Activated naive CD8-positive, alpha-beta T cell treated with anti-CD3 and anti-CD28 coated beads, Interleukin-2, amount 10 ng/mL, durations not matched to agents 7 days and 5 days (primary cell): ENCODE results near the gene GALNT2. TPM values are rescaled to one million over a fixed set of nuclear protein-coding genes. Genes with fewer than 3 reads are reported as not detected.

Experiments used
- ATAC-seq: fragments of 150-1000 bp; cut with Tn5 transposase; one replicate; pipeline ENCODE4 v1.10.0; 2021; ENCODE audit warnings: low read depth, moderate library complexity
- POLR2A ChIA-PET: fragments of 350-600 bp; sonication (Branson Sonifier 250); formaldehyde crosslinking; loops from one replicate; lab custom pipeline; 2021; ENCODE audit warnings: antibody characterized with exemption; lab: Charles Lee
- DNase-seq: peaks from one replicate; pipeline ENCODE4 v3.0.0; 2021
- H3K27ac Mint-ChIP-seq: one replicate; pipeline ENCODE4 v1.8.0; 2022; ENCODE audit warnings: mild to moderate bottlenecking, mixed read lengths
- H3K27me3 Mint-ChIP-seq: one replicate; pipeline ENCODE4 v1.8.0; 2022; ENCODE audit warnings: mild to moderate bottlenecking, moderate library complexity, mixed read lengths
- H3K36me3 Mint-ChIP-seq: one replicate; pipeline ENCODE4 v1.8.0; 2021; ENCODE audit warnings: mild to moderate bottlenecking, mixed read lengths
- H3K4me1 Mint-ChIP-seq: one replicate; pipeline ENCODE4 v1.8.0; 2021; ENCODE audit warnings: mixed read lengths
- H3K4me3 Mint-ChIP-seq: one replicate; pipeline ENCODE4 v1.8.0; 2022; ENCODE audit warnings: mild to moderate bottlenecking, moderate library complexity, mixed read lengths
- H3K9me3 Mint-ChIP-seq: one replicate; pipeline ENCODE4 v1.8.0; 2021; ENCODE audit warnings: mixed read lengths
- total RNA-seq, 2 experiments: library from RNA; stranded (reverse); gene quantifications; one replicate each; pipeline ENCODE4 v1.2.3, GENCODE V29; 2021

The GALNT2 gene
- total RNA-seq, 2 experiments from 2014 or later, result 25.3 to 29.0 TPM

- H3K27ac Mint-ChIP-seq, result no peak overlapping the region
- no peaks in the 10 kb centered on the region for H3K27me3 Mint-ChIP-seq
- no peak for ATAC-seq
- H3K36me3 Mint-ChIP-seq, result no peaks in the 10 kb centered on the region
- no peak overlapping the region for H3K4me3 Mint-ChIP-seq
- H3K9me3 Mint-ChIP-seq, result no peaks in the 10 kb centered on the region
- POLR2A ChIA-PET, result no interaction called here
- no peaks in the 10 kb centered on the region for H3K4me1 Mint-ChIP-seq
- no peak for DNase-seq
Measured at GRCh38 chr1:230321341-230321740, 254.3 kb downstream of the GALNT2 start.

- POLR2A ChIA-PET, result no interaction called here
- no peak overlapping the region for H3K27ac Mint-ChIP-seq
- H3K4me3 Mint-ChIP-seq, result no peak overlapping the region
- no peaks in the 10 kb centered on the region for H3K36me3 Mint-ChIP-seq
- no peaks in the 10 kb centered on the region for H3K27me3 Mint-ChIP-seq
- no peaks in the 10 kb centered on the region for H3K9me3 Mint-ChIP-seq
- ATAC-seq, result no peak
- DNase-seq, result no peak
- no peaks in the 10 kb centered on the region for H3K4me1 Mint-ChIP-seq
Measured at GRCh38 chr1:230321741-230322420, 254.8 kb downstream of the GALNT2 start.

- DNase-seq, result no peak
- no peaks in the 10 kb centered on the region for H3K36me3 Mint-ChIP-seq
- H3K4me3 Mint-ChIP-seq, result no peak overlapping the region
- H3K9me3 Mint-ChIP-seq, result no peaks in the 10 kb centered on the region
- H3K27ac Mint-ChIP-seq, result no peak overlapping the region
- no peaks in the 10 kb centered on the region for H3K27me3 Mint-ChIP-seq
- POLR2A ChIA-PET, result no interaction called here
- ATAC-seq, result no peak
- H3K4me1 Mint-ChIP-seq, result no peaks in the 10 kb centered on the region
Measured at GRCh38 chr1:230322421-230322756, 255.4 kb downstream of the GALNT2 start.

GRCh38 chr1:230322967-230323547 is 256.0 kb downstream of the GALNT2 start:
- H3K27ac Mint-ChIP-seq, result no peak overlapping the region
- no peaks in the 10 kb centered on the region for H3K27me3 Mint-ChIP-seq
- POLR2A ChIA-PET, result no interaction called here
- no peaks in the 10 kb centered on the region for H3K4me1 Mint-ChIP-seq
- H3K36me3 Mint-ChIP-seq, result no peaks in the 10 kb centered on the region
- DNase-seq (no peak), ATAC-seq (no peak)
- H3K4me3 Mint-ChIP-seq, result no peak overlapping the region
- no peaks in the 10 kb centered on the region for H3K9me3 Mint-ChIP-seq

- no peaks in the 10 kb centered on the region for H3K27me3 Mint-ChIP-seq
- H3K27ac Mint-ChIP-seq, result no peak overlapping the region
- ATAC-seq, result no peak
- H3K4me3 Mint-ChIP-seq, result no peak overlapping the region
- H3K36me3 Mint-ChIP-seq, result no peaks in the 10 kb centered on the region
- DNase-seq, result no peak
- no peaks in the 10 kb centered on the region for H3K9me3 Mint-ChIP-seq
- H3K4me1 Mint-ChIP-seq, result no peaks in the 10 kb centered on the region
- POLR2A ChIA-PET, result no interaction called here
Measured at GRCh38 chr1:230323686-230324085, 256.6 kb downstream of the GALNT2 start.

- Mint-ChIP-seq H3K27me3 (peaks cover 3% of the 10 kb centered on the region), H3K27ac (no peak overlapping the region), H3K4me3 (no peak overlapping the region)
Measured at GRCh38 chr1:230326971-230327891, 260.2 kb downstream of the GALNT2 start.

GRCh38 chr1:230327892-230328284 is 260.9 kb downstream of the GALNT2 start:
- Mint-ChIP-seq H3K27ac (no peak overlapping the region), H3K27me3 (peaks cover 3% of the 10 kb centered on the region), H3K36me3 (no peaks in the 10 kb centered on the region), H3K9me3 (no peaks in the 10 kb centered on the region), H3K4me1 (no peaks in the 10 kb centered on the region), H3K4me3 (no peak overlapping the region)
- no peak for ATAC-seq
- DNase-seq, result no peak
- POLR2A ChIA-PET, result no interaction called here

More at GRCh38 chr1:230326971-230327891, 260.2 kb downstream of the GALNT2 start:
- DNase-seq (no peak), ATAC-seq (no peak)
- H3K36me3 Mint-ChIP-seq, result no peaks in the 10 kb centered on the region
- H3K9me3 Mint-ChIP-seq, result no peaks in the 10 kb centered on the region
- POLR2A ChIA-PET, result no interaction called here
- no peaks in the 10 kb centered on the region for H3K4me1 Mint-ChIP-seq

GRCh38 chr1:230328342-230329015 is 261.4 kb downstream of the GALNT2 start:
- H3K27ac Mint-ChIP-seq, result no peak overlapping the region

GRCh38 chr1:230330157-230330556 is 263.1 kb downstream of the GALNT2 start:
- H3K4me1 Mint-ChIP-seq, result no peaks in the 10 kb centered on the region
- H3K4me3 Mint-ChIP-seq, result no peak overlapping the region
- POLR2A ChIA-PET, result no interaction called here
- no peaks in the 10 kb centered on the region for H3K9me3 Mint-ChIP-seq
- no peak for ATAC-seq
- no peak for DNase-seq
- H3K27me3 Mint-ChIP-seq, result peaks cover 7% of the 10 kb centered on the region
- H3K27ac Mint-ChIP-seq, result no peak overlapping the region
- no peaks in the 10 kb centered on the region for H3K36me3 Mint-ChIP-seq

More at GRCh38 chr1:230328342-230329015, 261.4 kb downstream of the GALNT2 start:
- peaks cover 3% of the 10 kb centered on the region for H3K27me3 Mint-ChIP-seq
- no peaks in the 10 kb centered on the region for H3K4me1 Mint-ChIP-seq
- DNase-seq, result no peak
- no peaks in the 10 kb centered on the region for H3K36me3 Mint-ChIP-seq
- POLR2A ChIA-PET, result no interaction called here
- no peaks in the 10 kb centered on the region for H3K9me3 Mint-ChIP-seq
- no peak for ATAC-seq
- no peak overlapping the region for H3K4me3 Mint-ChIP-seq
